HG02759 (cell line): ENCODE results near the gene SHTN1.

ENCODE experiments used
- ATAC-seq: cut with Tn5 transposase; IDR thresholded peaks from one replicate; pipeline ENCODE4 v1.9.1; 2021; ENCODE audit warnings: mild to moderate bottlenecking, moderate library complexity; ENCODE audit not compliant: unreplicated experiment

Gene SHTN1

DNA sequence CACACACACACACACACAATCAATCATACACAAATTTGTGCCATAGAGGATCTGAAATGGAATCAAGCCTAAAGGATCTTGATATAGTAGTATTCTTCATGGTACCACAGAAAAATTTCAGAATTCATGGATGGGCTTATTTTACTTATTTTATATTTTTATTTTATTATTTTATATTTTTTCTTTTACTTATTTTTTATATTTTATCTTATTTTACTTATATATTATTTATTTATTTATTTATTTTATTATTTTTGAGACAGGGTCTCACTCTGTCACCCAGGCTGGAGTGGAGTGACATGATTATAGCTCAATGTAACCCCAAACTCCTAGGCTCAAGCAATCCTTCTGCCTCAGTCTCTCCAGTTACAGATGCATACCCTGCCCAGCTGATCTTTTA lies 16.7 kb downstream of the SHTN1 start:
- no peak for ATAC-seq

DNA sequence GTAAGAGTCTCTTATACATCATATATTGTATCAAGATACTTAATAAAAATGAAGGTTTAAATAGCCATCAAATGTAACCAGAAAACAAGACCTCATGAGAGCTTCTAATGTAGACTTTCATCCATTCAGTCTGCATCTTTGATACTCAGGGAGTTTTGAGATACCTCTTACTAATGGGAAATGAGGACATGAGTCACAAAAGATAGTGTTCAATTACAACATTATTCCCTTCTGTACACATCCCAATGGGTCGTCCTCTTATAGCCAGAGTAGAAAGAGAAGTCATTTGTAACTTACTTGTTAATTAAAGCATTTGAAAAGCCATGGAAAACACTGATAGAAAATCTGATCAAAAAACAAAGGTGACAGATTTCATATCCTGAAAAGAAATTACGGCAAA lies 19.4 kb downstream of the SHTN1 start:
- no peak for ATAC-seq

DNA sequence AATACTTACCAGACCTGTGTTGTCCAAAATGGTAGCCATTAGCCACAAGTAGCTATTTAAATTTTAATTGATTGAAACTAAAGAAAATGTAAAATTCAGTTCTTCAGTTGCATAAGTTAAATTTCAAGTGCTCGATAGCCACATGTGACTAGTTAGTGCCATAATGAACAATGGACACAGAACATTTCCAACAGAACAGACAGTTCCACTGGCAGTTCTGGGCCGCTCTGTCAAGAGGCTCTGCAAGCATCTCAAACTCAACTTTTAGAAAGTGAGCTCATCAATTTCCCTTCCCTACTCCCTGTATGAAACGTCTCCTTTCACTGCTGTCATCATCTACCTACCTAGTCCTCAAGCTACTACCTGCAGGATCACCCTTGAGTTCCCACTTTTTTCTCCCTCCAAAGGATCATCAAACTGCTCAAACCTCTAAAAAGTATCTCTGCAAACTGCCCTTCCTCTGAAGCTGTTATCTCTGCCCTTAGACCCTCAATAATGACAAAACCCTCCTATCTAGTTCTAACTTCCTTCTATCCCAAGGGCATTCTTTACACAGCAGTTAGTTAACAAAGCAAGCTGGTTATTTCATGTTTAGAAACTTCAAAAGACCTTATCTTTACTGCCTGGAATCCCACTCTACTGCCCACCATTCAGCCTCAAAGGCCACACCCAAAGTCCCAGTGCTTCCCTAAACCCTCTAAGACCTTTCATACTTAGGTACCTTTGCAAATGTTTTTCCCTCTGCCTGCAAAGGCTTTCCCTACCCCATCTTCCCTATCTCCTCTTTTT lies 20.6 kb downstream of the SHTN1 start:
- ATAC-seq, result no peak

DNA sequence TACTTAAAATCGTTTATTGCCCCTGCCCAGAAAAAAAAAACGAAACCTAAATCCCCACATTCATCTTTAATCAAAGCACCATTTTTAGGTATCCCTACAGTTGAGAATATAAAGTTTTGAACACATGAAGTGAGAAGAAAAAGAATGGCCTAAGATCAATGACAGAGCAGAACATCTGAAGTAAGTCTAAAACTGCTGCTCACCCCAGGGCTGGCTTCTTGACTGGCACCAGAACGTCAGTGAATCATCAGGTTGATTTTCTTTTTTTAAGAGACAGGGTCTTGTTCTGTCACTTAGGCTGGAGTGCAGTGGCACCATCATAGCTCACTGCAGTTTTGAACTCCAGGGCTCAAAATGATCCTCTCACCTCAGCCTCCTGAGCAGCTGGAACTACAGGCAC lies 24.9 kb downstream of the SHTN1 start:
- ATAC-seq, result no peak

DNA sequence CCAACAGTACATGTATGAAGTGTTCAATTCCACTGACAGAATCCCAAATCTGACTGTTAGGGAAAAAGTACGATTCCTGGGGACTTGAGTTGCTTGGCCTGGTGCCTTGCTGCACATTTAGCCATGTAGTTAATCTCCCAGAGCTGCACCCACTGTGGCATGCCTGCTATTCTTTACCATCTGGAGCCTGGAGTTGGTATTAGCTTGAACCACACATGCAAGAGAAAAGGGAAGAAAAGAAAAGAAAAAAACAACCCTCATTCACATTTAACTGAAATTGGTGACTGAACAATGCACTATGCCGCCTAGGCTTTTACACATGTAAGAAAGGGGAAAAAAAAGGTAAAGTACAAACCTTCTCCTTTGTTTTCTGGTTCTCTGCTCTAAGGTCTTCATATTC lies 26.1 kb downstream of the SHTN1 start:
- no peak for ATAC-seq

DNA sequence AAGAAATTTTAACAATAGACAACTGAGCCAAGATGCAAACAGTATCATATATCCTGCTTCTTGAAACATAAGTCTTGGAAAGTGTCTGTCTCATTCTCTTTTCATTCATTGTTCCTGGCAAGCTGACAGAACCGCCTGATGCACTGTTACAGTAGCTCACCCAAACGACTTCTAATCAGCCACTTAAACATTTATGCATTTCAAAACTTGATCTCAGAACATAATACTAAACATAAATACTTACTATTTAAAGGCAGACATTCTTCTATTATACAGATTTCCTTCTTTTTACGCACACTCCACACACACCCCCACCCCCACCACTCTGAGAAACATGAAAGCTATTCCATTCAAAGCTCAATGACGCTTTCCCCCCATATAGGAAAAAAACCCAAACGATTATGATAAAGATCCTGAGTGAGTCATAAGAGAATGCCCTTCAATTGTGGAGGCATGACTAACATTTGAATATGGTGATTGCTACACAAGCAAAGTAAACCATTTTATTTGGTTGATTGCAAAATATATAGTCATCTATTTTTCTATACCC lies 30.5 kb downstream of the SHTN1 start:
- ATAC-seq, result no peak

DNA sequence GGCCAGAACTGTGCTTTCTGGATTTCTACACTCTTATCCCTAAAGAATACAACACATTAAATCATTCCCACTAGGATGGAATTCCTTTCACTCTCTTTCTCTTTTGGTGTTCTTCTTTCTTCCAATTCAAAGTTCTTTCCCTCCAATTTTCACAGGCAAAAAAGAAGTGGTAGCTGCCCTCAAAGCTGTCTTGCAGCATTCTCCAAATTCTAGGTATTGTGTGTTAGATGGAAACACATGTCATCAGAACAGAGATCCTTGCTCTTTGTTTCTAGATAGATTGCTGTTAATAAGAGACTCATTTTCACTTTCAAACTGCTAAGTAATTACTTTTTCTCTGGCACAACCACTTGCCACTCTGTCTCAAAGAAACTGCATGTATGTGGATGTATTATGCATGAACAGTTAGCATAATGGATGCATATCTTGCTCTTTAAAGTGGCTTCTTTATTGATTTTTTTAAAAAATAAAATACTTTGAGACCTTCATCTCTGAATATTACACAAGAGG lies 31.0 kb downstream of the SHTN1 start:
- ATAC-seq, result no peak

DNA sequence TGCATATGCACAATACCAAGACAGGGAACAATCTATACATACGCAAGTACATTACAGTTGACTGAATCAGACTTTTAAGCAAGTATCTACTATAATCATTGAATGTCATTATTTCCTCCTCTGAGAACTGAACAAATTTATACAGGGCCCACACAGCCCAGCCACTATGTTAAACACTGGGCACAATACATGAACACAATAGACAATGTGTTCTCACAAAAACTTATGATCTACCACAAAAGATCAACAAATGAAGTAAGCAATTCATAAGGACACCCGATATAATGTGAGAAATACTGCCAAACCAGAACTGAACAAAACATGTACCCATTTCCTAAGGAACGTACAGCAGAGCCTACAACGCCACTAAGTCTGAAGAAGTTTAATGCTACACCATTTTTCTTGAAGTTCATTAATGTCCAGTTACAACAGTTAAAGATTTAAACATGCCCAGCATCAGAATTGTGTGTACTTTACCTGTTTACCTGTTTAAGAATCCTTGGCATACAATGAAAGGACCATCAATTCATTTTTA lies 31.5 kb downstream of the SHTN1 start:
- ATAC-seq, result no peak

DNA sequence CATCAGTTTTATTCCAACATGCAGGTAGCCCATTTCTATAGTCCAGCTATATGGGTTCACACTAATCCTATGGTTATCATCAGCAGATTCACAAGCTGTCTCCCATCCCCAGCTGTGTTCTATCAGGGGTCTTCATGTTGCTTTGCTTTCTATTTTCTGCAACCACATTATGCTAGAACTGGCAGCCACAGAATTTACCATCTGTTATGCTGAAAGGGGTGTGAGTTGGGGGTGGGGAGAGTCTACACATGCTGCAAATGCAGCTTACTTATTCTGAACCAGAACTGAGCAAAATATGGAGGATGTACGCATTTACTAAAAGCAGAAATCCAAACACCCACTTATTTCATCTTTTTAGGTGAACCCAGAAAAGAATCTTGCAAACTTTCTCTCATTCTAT lies 32.9 kb downstream of the SHTN1 start:
- ATAC-seq, result no peak

DNA sequence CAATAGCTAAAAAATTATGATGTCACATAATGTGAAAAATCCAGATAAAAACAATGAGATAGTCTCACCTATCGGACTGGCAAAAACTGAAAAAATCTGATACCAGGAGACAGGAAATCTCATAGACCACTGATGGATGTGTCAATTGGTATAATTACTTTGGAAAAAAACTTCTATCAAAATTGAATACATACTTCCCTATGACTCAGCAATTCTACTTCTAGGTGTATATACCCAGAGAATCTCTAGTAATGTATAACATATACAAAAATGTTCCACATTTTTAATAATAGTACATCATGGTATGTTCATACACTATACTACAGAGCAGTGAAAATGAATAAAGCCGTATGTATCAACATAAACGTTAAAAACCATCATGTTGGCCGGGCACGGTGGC lies 34.9 kb downstream of the SHTN1 start:
- no peak for ATAC-seq

DNA sequence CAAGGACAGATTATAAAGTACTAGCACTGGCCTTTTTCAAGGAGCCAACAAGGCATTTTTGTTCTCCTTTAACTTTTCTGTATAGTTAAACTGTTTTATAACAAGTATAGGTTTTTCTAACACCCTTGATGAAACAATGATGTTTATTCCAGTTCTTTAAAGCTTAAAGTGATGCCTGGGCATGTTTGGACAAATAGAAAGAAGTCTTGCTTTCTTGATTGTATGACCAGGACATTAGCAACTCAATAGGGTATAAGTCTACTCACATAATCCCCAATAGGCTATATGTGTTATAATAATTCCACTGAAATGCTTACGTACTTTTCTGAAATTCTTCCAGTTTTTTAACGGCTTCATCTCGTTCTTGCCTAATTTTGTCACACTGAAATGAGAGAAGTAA lies 36.7 kb downstream of the SHTN1 start:
- ATAC-seq, result no peak

DNA sequence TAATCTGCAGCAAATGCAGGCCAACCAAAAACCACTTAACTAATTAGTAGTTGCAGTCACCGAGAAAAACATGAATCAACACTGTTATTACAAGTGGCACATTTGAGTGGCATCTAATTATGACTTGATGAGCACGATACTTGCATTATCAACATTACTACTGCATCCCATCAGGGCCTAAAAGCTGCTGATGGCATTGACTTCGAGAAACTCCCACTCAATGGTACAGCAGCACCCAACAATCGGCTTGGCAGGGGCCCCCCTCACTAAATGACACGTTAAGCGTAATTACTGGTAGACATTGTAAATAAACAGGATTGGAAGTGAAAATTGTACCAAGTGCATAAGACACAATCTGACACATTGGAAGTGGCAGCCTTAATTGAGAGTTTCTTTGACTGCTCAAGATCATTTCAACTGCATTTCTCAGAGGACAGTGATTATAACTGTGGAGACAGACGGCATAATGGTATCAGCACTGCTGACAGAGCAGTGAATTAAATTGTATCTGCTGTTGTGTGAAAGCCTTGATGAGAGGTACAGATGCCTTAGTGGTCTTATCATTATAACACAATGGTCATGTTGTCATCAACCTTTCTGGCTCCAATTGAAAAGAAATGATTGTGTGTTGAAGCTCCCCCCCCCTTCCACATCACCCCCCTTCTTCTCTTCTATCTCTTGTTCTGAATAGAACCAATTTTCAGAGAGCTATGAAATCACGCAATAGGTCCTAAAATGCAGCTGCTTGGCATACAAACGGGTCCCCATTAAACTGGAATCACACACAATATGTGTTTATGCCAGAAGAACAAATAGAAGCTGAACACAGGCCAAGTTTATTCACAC lies 43.4 kb downstream of the SHTN1 start:
- ATAC-seq, result no peak

DNA sequence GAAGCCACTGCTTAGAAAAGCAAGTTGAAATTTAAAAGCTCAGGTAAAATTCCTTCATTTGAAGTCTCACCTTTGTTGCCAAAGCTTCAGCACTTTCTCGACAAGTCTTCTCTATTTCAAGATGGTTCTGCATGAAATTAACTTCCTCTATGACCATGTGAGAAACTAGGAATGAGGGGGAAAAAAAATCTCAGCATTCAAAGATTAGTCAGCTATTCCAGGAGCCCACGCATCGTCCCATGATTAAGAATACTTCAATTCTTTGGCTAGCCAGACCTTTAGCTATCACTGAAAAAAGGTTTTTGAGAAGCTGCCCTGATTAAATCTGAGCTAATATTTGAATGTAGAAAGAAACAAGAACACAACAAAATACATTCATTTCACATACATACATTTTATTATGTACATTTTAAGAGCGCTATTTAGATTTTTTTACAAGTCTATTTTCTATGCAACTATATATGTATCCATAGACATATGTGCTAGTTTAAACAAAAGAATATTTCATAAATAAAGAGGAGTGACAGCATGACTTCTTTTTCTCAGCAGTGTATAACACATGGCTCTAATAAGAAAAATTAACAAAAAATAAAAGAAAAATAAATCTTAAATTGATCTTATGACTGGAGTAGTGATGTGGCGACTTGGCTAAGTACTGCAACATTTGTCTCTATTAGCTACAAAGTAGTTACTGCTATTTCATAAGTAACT lies 44.8 kb downstream of the SHTN1 start:
- ATAC-seq, result no peak

DNA sequence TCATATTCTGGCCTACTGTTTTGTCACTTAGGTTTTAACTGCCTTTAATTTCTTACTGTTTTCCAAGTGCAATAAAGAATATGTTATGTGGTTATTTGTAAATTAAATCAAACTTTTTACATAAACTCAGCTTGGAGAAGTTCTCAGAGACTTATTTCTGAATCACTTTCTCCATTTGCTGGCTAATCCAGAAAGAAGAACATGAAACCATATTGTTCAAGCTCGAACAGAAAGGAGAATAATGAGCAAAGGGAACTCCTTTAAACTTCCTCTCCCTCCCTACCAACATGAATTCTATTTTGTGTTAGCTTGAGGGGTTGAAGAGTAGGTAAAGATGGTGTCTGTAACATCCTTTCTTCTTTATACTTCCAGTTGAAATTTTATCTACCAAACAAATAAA lies 52.3 kb downstream of the SHTN1 start:
- no peak for ATAC-seq

DNA sequence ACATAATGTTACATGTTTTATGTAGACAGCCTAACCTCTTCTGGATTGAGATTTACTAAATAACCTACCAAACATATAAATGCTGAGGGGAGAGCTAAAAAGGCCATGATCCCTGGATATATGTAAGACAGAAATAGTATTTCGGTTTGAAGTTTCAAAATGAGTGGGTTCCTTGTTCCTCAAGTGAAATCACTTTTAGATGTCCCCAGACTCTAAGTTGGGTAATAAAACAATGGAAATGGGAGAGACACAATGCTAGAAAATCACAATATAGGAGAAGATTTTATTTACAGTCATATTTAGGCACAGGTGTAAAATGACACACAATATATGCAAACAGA lies 56.5 kb downstream of the SHTN1 start:
- no peak for ATAC-seq

DNA sequence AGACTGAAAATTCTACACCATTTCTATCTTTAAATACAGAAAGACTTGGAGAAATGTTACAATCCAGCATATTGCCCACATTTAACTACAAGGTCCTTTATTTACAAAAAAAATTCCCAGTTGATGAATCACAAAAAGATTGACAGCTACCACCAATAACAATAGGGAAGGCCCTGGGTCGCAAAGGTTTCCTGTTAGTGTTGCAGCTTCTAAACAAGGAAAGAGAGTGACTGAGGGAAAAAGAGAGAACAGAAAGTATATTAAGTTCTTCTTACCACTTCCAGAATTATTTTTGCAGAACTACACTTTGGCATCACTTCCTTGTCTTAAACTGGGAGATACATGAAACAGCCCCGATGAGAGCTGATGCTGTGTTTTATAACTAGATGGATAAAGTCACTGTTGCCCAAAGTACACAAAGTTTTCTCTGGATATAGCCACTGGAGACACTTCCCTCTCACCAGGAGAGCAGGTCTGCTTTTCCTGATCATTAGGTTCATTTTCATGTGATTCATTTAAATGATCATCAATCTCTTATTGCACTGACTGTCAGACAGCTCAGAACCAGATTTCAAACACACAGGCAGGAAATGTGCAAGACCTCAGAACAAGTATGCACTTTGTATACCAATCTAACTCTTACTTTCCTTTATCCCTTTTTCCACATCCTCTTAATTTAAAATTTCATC lies 57.0 kb downstream of the SHTN1 start:
- no peak for ATAC-seq

DNA sequence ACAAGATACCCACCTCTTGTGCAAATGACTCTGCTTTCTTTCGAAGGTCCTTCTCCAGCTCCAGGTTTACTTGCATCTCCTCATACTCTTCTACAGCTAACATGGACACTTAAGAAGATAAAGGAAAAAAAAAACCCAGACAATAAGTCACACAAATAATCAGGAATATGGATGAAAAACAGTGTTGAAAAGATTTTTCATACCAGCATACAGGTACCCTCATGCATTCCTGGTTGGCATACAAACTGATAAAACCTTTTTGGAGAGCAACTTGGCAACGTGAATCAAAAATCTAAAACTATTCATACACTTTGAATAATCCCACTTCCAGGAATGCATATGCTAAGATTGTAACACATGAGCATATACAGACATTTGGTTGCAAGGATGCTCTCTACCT lies 60.1 kb downstream of the SHTN1 start:
- no peak for ATAC-seq

DNA sequence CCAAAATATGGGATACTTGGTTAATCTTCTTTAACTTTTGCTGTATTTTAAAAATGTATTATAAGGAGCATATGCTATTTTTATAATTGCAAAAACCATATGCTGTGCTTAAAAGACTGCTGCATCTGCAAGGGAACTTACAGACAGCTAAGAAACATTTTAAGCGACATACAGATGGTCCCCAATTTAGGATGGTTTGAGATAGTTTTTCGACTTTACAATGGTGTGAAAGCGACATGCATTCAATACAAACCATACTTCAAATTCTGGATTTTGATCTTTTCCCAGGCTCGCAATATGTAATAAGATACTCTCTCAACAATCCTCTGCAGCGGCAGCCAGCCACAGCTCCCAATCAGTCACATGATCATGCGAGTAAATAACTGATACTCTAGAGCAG lies 73.2 kb downstream of the SHTN1 start:
- ATAC-seq, result no peak

DNA sequence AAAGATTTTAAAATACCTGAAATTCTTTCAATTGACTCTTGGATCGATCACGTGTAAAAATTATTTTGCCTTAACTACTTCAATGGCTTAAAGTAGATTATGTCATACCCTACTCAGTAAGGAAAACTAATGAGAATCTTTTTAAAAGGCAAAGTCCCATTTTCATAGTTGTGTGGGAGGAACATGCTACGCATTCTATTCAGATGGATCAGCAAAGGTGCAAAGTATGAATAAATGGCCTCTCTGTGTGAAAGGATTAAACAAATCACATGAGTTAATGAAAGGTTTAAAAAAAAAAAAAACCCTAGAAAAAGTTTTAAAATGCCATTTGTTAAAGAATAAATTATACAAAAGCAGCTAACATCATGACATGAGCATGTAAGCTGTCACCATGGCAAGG lies 78.6 kb downstream of the SHTN1 start:
- no peak for ATAC-seq

DNA sequence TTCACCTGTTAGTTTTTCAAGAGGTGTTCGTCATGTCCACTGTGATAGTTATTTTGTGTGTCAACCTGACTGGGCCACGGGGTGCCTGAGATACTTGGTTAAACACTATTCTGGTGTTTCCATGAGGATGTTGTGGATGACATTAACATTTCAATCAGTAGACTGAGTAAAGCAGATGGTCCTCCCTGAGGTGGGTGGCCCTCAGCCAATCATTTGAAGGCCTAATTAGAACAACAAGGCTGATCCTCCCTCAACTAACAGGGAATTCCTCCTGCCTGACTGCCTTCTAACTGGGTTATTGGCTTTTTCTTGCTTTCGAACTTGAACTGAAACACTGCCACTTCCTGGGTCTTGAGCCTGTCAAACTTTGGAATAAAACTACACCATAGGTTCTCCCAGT lies 79.9 kb downstream of the SHTN1 start:
- ATAC-seq, result no peak

DNA sequence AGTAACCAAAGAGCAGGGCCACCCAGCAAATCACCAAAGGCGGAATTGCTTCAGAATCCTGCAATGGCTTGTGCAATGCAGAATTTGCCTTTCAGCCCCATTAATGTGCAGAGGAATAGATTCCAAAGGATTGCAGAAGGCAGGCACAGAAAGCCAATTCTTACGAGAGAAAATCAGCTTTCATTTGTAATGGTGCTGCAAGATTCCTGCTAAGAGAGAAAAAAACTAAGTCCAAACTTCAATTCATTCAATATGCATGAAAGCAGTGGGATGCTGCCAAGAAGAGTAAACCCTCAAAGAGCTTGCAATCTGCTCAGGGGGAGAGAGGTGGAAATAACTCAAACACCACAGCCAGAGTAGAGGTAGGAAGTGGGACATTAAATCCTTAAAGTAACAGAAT lies 85.3 kb downstream of the SHTN1 start:
- no peak for ATAC-seq
